ENCODE results near the gene GATD1.

- TF ChIP-seq CTCF (IDR thresholded peaks at IDR 0.05) = no peak
- no peak for TF ChIP-seq POLR2A (IDR thresholded peaks at IDR 0.05)
Measured at GRCh38 chr11:728901-729491, 48.3 kb downstream of the GATD1 start.

Data from testis (tissue), 2 donors.